GM12892 (cell line): ENCODE results near the gene FREM2.
A peak's percentile ranks its signal among the peaks of the same experiment; 100 is the strongest.

Source experiments
- DNase-seq: peaks from one replicate; pipeline ENCODE4 v3.0.0; 2011; ENCODE audit not compliant: insufficient read length
- FAIRE-seq: peaks from 2 replicates; lab custom pipeline; 2011; peaks lifted over from hg19 to GRCh38; lab: Jason Lieb, UNC
- POLR2A ChIP-seq: IDR thresholded peaks from 2 replicates; pipeline ENCODE4 v1.6.1; 2011; ENCODE audit warnings: low read depth, low read length, control low read depth
- POLR2AphosphoS5 ChIP-seq: IDR thresholded peaks from 2 replicates; pipeline ENCODE4 v1.6.1; 2011; ENCODE audit warnings: low read depth, low read length, control low read depth
- TAF1 ChIP-seq: IDR thresholded peaks from 2 replicates; pipeline ENCODE4 v1.6.1; 2011; ENCODE audit warnings: low read depth, mild to moderate bottlenecking, control low read depth, low read length, borderline replicate concordance

Gene FREM2

GRCh38 chr13:38862443-38862842, 175.6 kb downstream of the FREM2 start:
- peak; percentile 76 for FAIRE-seq
- no peak for DNase-seq
- no peak for TF ChIP-seq POLR2A
- TF ChIP-seq POLR2AphosphoS5 = no peak
- TF ChIP-seq TAF1 = no peak

DNA sequence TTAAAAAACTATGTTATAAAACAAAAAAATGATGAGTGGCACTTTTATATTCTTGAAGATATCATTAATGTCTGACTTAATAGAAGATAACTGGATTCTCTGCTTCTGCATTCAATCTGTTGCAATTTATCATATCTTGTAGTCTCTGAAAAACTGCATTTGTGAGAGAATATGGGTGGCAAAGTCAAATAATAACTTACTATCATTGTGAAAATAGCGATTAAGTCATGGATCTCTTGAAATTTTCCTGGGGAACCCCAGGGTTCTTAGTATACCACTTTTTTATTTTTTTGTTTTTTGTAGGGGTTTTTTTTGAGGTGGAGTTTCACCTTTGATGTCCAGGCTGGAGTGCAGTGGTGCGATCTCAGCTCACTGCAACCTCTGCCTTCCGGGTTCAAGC, 176.7 kb downstream of the FREM2 start:
- TF ChIP-seq TAF1 (no peak), POLR2AphosphoS5 (no peak), POLR2A (no peak)
- DNase-seq (no peak), FAIRE-seq (no peak)

GRCh38 chr13:38866649-38867048, 179.8 kb downstream of the FREM2 start:
- DNase-seq (no peak), FAIRE-seq (no peak)
- TF ChIP-seq POLR2A = no peak
- TF ChIP-seq TAF1 = no peak
- no peak for TF ChIP-seq POLR2AphosphoS5

GRCh38 chr13:38868399-38868798, 181.5 kb downstream of the FREM2 start:
- FAIRE-seq = no peak
- TF ChIP-seq TAF1 (no peak), POLR2A (no peak), POLR2AphosphoS5 (no peak)

DNA sequence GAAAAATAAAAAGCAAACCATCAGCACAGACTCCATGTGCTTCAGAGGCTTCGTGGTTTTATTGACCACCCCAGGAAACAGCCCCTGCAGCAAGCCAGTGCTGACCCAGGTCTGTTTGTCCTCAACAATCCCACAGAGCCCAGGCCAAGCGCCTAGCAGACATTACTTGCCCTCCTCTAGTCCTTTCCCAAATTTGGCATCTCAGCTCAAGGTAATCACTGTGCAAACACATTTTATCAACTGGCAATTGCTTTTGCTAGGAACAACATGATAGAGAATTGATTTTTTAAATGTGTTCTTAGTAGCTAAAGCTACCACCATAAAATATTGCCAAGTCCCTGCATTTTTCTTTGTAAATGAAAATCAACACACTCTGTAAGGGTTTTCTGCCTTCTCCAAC, 182.0 kb downstream of the FREM2 start:
- no peak for FAIRE-seq
- no peak for DNase-seq
- no peak for TF ChIP-seq TAF1
- no peak for TF ChIP-seq POLR2A
- TF ChIP-seq POLR2AphosphoS5 = no peak

More at GRCh38 chr13:38868399-38868798, 181.5 kb downstream of the FREM2 start:
- DNase-seq = no peak

DNA sequence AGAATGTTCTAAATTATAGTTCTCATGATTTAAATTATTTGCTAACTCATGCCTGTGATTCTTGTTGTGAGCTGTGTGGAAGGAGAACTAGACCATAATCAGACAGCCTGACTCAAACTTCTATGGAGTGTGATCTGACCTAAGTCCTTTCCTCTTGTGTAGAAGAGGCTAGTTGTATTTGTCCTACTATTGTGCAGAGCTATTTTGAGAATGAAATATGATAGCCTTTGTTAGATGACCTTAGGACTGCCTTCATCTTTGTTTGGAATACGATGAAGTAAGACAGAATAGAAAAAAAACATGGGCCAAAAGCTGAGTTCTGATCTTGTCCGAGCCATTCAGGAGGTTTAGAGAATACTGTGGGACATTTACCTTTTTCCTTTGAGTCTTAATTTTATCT, 184.4 kb downstream of the FREM2 start:
- FAIRE-seq = no peak
- no peak for TF ChIP-seq POLR2A
- no peak for TF ChIP-seq TAF1
- TF ChIP-seq POLR2AphosphoS5 = no peak
- DNase-seq = no peak

DNA sequence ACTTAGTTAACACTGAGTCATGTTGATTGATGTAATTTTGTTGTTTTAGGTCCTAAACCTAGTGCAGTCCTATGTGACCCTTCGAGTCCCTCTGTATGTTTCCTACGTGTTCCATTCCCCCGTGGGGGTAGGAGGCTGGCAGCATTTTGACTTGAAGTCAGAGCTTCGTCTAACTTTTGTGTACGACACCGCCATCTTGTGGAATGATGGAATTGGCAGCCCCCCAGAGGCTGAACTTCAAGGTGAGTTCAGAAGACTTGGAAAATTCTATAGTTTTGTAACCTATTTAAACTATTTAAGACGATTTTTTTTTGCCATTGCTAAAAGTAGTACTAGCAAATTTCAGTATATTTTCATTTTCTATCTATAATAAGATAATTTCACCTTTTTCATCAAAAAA, 185.8 kb downstream of the FREM2 start:
- TF ChIP-seq POLR2A = no peak
- no peak for TF ChIP-seq POLR2AphosphoS5
- no peak for TF ChIP-seq TAF1
- FAIRE-seq (peak; percentile 63), DNase-seq (peak; percentile 5)

- no peak for DNase-seq
- FAIRE-seq = no peak
- TF ChIP-seq TAF1 = no peak
- no peak for TF ChIP-seq POLR2AphosphoS5
- no peak for TF ChIP-seq POLR2A
Measured at GRCh38 chr13:38875186-38875875, 188.5 kb downstream of the FREM2 start.

- FAIRE-seq = no peak
- TF ChIP-seq POLR2A = no peak
- TF ChIP-seq TAF1 = no peak
- no peak for TF ChIP-seq POLR2AphosphoS5
- DNase-seq = no peak
Measured at GRCh38 chr13:38879278-38879677, 192.4 kb downstream of the FREM2 start.

DNA sequence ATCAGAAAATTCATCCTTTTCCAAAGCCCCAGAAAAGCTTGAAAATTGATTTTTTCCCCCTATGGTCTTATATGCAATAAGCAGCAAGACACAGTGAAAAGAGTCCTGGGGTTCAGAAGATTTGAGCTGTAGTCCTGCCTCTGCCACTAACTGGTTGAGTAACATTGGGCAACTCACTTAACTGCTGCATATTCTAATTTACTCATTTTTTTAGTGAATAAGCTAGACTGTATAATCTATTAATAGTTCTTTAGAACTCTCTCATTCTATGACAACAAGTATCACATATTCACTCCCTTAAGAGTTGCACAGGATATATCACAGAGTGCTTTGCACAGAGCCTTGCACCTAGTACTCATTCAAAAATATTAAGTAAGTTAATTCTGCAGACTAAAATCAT, 192.9 kb downstream of the FREM2 start:
- FAIRE-seq (no peak), DNase-seq (no peak)
- TF ChIP-seq POLR2A (no peak), POLR2AphosphoS5 (no peak), TAF1 (no peak)

DNA sequence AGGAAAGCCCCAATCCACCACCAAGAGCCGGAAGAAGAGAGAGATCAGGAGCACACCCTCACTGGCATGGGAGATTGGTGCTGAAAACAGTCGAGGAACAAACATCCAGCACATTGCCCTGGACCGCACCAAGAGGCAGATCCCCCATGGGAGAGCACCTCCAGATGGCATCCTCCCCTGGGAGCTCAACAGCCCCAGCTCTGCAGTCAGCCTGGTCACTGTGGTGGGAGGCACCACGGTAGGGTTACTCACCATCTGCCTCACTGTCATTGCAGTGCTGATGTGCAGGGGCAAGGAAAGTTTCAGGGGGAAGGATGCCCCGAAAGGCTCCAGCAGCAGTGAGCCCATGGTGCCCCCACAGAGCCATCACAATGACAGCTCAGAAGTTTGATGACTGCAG, 193.5 kb downstream of the FREM2 start:
- TF ChIP-seq POLR2A (no peak), TAF1 (no peak), POLR2AphosphoS5 (no peak)
- no peak for FAIRE-seq
- no peak for DNase-seq

DNA sequence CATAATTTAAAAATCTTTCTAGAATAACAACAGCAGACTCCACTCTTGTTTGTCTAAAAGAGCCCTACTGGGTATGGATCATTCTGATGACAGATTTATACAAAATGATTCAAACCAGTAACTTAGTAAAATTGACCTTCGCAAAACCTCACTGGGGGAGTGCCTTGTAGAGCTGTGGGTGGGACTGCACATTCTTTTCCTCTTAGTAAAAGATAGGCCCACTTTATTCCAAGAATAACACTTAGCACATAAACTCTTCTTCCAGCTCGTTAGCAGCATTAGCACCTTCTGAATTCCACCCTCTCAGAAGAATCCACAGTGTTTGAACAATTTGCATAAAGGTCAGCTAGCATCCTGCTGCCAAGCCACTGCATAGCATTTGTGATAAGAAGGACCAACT, 196.9 kb downstream of the FREM2 start:
- no peak for FAIRE-seq
- TF ChIP-seq POLR2AphosphoS5 (no peak), TAF1 (no peak), POLR2A (no peak)

DNA sequence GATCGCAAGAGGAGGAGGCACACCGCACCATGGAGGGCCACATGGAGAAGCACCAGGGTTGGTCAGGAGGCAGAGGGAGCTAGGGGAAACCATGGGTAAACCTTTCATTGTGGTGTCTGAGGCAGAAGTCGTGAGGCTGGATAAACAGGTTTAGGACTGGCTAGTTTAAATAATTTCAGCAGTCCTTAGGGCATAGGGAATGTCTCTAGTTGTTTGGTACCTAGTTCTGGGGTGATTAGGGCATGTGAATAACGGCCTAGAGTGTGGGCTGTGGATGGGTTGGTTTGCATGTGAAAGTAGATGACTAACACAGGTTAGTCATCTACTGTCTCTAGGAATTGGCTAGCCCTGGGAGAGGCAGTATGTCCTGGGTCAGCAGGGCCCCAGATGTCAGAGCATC, 201.4 kb downstream of the FREM2 start:
- TF ChIP-seq TAF1 (no peak), POLR2A (no peak), POLR2AphosphoS5 (no peak)
- no peak for DNase-seq
- no peak for FAIRE-seq

More for the DNA sequence above, 196.9 kb downstream of the FREM2 start:
- DNase-seq = no peak
